ENCODE results near the gene GAS7.
A peak's percentile ranks its signal among the peaks of the same experiment; 100 is the strongest.

The GAS7 gene

DNA sequence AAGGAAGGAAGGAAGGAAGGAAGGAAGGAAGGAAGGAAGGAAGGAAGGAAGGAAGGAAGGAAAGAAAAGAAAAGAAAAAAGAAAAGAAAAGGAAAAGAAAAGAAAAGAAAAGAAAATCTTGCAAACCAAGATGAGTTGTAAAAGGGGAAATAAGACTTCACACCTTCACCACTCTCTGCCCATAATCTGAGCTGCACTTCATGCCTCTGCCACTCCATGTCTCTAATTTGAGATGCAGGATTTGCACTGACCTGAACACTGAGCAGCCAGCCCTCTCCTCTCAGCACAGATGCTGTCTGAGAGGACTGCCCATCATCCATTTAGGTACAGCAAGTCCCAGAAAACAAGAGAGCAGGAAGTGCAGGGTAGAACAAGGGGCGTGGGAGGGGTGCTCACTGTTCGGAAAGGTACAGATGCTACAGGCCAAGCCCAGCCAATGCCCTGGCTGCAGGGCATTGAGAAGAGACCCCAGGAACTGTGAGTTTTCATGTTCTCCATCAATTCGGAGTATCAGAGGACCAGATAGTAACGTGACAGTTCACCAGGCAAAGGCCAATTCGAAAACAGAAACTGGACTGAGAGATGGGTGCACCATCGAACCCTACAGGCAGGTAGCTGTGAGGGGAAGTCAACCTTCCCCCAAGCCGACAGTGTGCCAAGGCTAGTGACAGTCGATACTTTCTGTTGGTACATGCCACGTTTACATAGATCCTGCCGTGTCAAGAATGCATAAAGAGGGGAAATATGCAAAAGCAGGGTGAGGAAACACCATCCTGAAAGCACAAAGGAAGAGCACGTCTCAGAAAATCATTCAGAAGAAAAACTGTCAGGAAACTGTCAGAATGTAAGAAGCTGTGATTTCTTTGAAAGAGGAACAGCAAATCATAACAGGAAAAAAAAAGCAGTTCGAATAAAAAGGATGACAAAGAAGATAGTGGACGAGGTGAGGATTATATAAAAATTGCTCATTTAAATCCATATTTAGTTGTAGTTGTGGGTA, 151.3 kb downstream of the GAS7 start:
- no peak for DNase-seq

DNA sequence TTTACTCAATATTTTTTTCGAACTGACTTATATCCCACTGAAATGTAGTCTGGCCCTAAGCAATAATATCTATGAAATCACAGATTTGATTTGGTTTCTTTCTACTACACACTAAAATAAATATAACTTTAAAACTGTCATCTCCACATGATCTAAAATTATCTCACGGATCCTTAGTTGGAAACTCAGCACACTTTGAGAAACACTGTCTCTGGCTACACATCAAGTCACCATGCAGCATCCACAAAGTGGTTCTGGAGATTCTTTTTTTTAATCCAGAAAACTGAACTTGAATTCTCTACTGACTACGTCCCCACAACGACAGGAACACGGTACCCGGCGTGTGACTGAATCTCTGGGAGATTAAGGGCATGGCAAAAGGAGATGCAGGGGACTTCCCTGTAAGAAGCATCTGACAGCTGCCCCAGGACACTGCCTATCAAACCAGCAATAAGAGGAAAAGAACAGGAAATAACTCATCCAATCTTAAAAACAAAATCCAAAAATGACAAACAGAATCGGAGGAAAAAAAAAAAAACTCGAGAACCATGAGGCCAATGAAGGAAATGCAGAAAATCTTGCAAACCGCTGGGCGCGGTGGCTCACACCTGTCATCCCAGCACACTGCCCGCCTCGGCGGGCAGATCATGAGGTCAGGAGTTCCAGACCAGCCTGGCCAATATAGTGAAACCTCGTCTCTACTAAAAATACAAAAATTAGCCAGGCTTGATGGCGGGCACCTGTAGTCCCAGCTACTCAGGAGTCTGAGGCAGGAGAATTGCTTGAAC, 152.3 kb downstream of the GAS7 start:
- DNase-seq = no peak

GRCh38 chr17:10042589-10043244, 155.7 kb downstream of the GAS7 start:
- no peak for DNase-seq

- no peak for DNase-seq
Measured at GRCh38 chr17:10041916-10042588, 156.4 kb downstream of the GAS7 start.

DNA sequence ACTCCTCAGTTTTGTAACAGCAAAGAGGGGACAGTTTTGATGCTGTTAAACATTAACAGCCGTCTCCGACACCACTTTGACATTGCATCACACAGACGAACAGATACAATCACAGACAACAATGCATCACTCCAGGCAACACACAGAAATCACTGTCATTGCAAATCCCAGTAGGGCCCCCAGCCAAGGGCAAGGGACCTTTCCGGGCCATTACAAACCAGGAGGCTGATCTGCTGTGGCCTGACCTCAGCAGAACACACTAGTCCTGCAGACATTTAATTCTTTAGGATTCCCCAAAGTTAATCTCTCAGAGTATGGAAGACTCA, 157.2 kb downstream of the GAS7 start:
- no peak for DNase-seq

- no peak for DNase-seq
Measured at GRCh38 chr17:10036511-10037061, 161.8 kb downstream of the GAS7 start.

GRCh38 chr17:10035885-10036284, 162.5 kb downstream of the GAS7 start:
- no peak for DNase-seq

DNA sequence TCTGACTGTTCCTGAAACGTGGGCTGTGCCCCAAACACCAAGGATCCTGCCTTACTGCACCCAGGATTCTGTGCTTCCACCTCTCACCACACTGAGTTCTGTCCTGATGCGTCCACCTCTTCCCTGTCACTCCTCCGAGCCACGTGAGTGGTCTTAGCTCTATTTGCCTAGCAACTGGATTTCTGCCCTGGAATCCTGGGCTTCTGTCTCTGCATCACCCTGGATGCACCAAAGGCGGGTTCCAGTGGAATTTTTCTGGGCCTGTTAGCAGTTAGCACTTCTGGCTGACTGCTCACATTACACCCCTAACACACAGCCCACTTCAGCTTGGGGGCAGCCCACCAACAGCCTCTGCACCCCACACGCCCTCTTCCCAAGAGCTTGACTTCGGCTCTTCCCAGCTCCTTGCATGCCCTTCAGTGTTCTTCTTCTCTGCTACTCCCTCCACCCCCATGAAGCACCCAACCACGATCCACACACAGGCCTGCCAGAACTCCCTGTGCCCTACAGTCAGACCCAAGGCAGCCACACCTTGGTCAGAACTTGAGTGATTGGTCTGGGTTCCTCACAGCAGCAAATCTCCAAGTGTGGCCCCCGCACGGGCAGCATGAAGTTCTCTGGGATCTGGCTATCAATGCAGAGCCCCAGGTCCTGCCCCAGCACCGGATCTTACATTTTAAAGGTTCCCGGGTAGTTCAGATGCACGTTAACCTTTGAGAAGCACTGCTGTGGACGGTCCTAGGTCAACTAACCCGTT, 163.5 kb downstream of the GAS7 start:
- no peak for DNase-seq

- no peak for DNase-seq
Measured at GRCh38 chr17:10033959-10034358, 164.4 kb downstream of the GAS7 start.

DNA sequence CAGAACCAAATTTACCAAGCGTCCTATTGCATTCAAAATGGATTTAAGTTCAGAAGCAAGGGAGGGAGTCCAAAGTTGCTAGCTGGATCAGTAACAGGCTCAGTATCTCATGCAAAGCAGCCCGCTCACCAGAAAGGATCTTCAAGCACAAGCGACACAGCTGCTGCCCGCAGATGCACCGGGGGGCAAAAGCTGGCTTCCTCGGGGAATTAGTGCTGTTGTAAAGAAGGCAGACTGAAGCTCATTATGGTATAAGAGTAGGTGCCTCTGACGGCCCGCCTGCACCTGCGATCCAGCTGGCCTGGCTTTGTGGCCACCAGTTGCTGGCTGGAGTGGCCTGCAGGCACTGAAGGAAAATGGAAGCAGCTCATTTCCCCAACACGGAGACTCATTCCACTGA, 165.0 kb downstream of the GAS7 start:
- no peak for DNase-seq

GRCh38 chr17:10032118-10032852, 166.1 kb downstream of the GAS7 start:
- DNase-seq = peak; percentile 28

DNA sequence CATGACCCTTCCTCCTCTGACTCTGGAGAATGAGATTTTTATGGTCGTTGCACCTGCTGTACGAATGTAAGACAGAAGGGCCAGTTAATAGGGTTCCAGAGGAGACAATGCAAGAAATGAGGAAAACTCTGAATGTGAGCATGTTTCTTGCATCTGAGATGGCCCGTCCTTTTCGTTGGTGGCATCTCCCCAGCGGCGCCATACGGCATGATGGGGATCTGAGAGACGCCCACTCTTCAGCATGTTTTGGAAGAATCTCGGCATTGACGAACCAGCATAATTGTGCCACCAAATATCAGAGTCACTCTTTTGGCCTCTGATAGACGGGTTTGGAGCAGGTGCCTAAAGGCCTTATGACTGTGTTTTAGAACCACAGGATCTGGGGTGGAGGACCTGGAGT, 166.8 kb downstream of the GAS7 start:
- no peak for DNase-seq

GRCh38 chr17:10031127-10031526, 167.3 kb downstream of the GAS7 start:
- no peak for DNase-seq

- no peak for DNase-seq
Measured at GRCh38 chr17:10029129-10029528, 169.3 kb downstream of the GAS7 start.

DNA sequence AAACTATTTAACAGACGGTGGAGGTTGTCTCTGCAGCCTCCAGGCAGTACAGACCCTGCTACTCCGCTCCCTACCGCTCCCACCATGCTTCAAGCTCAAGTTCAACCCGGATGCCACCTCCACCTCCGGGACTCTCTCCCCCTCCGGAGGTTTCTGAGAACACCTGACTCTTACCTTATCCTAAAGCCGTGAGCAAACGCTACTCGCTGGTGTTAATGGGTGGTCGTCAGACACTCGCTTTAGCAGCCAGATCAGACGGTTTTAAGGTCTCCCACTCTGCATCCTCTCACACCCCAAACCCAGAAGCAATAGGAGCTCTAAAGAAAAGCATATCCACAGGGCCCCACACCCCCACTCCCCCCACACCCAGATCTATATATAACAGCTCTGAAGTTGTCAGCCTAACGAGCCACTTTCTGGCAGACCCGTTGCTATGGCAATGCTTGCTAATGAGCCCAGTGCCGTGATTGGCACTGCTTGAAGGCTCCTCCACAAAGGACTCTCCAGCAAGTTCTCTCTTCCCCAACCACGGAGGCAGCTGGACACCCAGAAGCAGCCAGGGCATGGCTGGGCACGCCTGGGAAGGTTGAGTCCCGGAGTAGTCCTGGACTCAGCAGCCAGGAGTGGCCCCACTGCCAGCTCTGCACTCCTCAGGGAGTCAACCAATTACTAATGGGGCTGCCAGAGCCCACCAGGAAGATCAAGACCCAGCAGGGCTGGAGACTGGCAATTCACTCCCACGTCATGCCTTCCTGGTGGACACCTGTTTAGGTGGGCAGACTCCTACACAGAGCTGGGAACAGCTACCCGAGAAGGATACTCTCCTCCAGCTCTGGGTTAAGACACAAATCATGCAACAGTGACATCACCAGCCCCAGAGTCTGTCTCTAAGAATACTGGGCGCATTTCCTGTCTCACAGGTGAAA, 172.2 kb downstream of the GAS7 start:
- no peak for DNase-seq

DNA sequence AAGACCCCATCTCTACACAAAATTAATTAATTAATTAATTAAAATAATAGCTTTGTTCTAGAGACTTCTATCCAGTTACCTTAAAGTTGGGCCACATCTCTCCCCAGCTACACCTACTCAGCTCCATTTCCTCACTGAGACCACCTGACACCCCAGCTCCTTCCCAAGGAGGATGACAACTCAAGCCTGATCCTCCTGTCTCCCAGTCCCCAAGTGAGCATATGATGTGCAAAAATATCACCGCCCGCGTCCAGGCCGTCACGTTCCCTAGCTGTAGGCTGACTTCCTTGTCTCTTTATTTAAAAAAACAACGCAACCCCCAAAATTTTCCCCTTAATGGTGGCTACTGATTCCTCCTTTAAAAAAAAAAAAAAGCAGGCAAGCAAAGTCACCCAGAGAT, 173.2 kb downstream of the GAS7 start:
- no peak for DNase-seq

- no peak for DNase-seq
Measured at GRCh38 chr17:10022416-10022815, 176.0 kb downstream of the GAS7 start.

- peak; percentile 4 for DNase-seq
Measured at GRCh38 chr17:10021272-10021984, 177.0 kb downstream of the GAS7 start.

GRCh38 chr17:10019941-10020451, 178.4 kb downstream of the GAS7 start:
- no peak for DNase-seq

All from fibroblast of skin of back (primary cell).